ENCODE measurements around the gene RNU6-7. TPM values are rescaled to one million over a fixed set of nuclear protein-coding genes. Genes with fewer than 3 reads are reported as not detected.

Gene RNU6-7
- total RNA-seq (2021) (not detected in 3 replicates), Bru-seq, nascent RNA (not detected)
- long read RNA-seq, experiment 1, result 0 reads
- long read RNA-seq, experiment 2, result 0 reads
- long read RNA-seq, experiment 3, result 0 reads

GRCh38 chr14:32201816-32202490 lies at the start of gene RNU6-7:
RNU6-7 (plus strand) TSS chr14:32202045.
- Mint-ChIP-seq H3K4me3 (peak within 1 kb of the TSS; percentile 94), H3K9me3 (no peaks in the 10 kb centered on the region), H3K27ac (peak within 1 kb of the TSS; percentile 100), H3K4me1 (peaks cover 20% of the 10 kb centered on the region), H3K36me3 (no peaks in the 10 kb centered on the region), H3K27me3 (ENCODE audit: low read depth) (peaks cover 15% of the 10 kb centered on the region)
- DNase-seq (ENCODE audit: low spot score), result peak; percentile 30
- ATAC-seq, result no peak; the same call in 1 of the 2 replicates
- ChIA-PET CTCF (no interaction called here), POLR2A (interaction anchor here (2.3 kb wide), 1 partner anchor 125 kb away, joined by 11 read pairs; the partner anchor contains the start of gene ARHGAP5)
- TF ChIP-seq MYBL2 (CRISPR knock-in tag; IDR thresholded peaks at IDR 0.05) (no peak), CDX4 (CRISPR knock-in tag; IDR thresholded peaks at IDR 0.05; ENCODE audit: borderline replicate concordance) (no peak), SMAD3 (CRISPR knock-in tag; IDR thresholded peaks at IDR 0.05; ENCODE audit: borderline replicate concordance) (no peak), PREB (CRISPR knock-in tag; IDR thresholded peaks at IDR 0.05; ENCODE audit: borderline replicate concordance) (0 out of 2 replicates have a peak, but pooled peaks have one; percentile 65), ATF2 (CRISPR knock-in tag; IDR thresholded peaks at IDR 0.05; ENCODE audit: borderline replicate concordance, low read depth) (no peak), E2F5 (CRISPR knock-in tag; IDR thresholded peaks at IDR 0.05) (0 out of 2 replicates have a peak, but pooled peaks have one; percentile 24), CREM (CRISPR knock-in tag; IDR thresholded peaks at IDR 0.05) (0 out of 2 replicates have a peak, but pooled peaks have one; percentile 31), ZNF532 (CRISPR knock-in tag; IDR thresholded peaks at IDR 0.05; ENCODE audit: borderline replicate concordance) (no peak), JUN (CRISPR knock-in tag; IDR thresholded peaks at IDR 0.05) (no peak), HMGXB4 (CRISPR knock-in tag; IDR thresholded peaks at IDR 0.05) (peak; percentile 45; the same call in 1 of the 2 replicates), ZNF425 (CRISPR knock-in tag; conservative IDR thresholded peaks at IDR 0.05) (no peak), STAT6 (CRISPR knock-in tag; conservative IDR thresholded peaks at IDR 0.05; ENCODE audit: low read depth) (no peak), ARID4B (CRISPR knock-in tag; IDR thresholded peaks at IDR 0.05; ENCODE audit: borderline replicate concordance) (no peak), ZBTB21 (CRISPR knock-in tag; IDR thresholded peaks at IDR 0.05; ENCODE audit: borderline replicate concordance) (no peak)
